ENCODE measurements around the gene INPP5B.
"Not testable (repeated sequence)": the region's sequence is repeated elsewhere in the genome, so short reads cannot be mapped to it uniquely, and the experiment has no call there.

The INPP5B gene

GRCh38 chr1:37946703-37947360 lies at the start of gene INPP5B:
Gene INPP5B (minus strand): TSS chr1:37947053. CDS start chr1:37946308, 745 bp downstream.
- H3K36me3 ChIP-seq (ENCODE audit: control insufficient read depth in 1 of 2, insufficient read depth in 2 of 2, low read length in 2 of 2): peaks cover 0 to 10% of the 10 kb centered on the region in 2 donors
- peak within 1 kb of the TSS; percentile 80 to 87 for H3K9ac ChIP-seq (ENCODE audit: low read depth in 1 of 2, low read length in 2 of 2)
- no peaks in the 10 kb centered on the region for H3K9me3 ChIP-seq (ENCODE audit: control insufficient read depth in 1 of 2, low read length in 2 of 2)
- peak within 1 kb of the TSS; percentile 61 for H3K27ac ChIP-seq (ENCODE audit: low read depth, low read length)
- peak within 1 kb of the TSS; percentile 92 to 95 for H3K4me3 ChIP-seq (ENCODE audit: low read depth in 1 of 2, low read length in 2 of 2)
- no peaks in the 10 kb centered on the region for H3K27me3 ChIP-seq (ENCODE audit: control insufficient read depth in 1 of 2, insufficient read depth in 2 of 2, low read length in 2 of 2)
- H3K4me1 ChIP-seq (ENCODE audit: control insufficient read depth in 1 of 2, insufficient read depth in 2 of 2, low read length in 2 of 2): peaks cover 13% of the 10 kb centered on the region in 2 donors

DNA sequence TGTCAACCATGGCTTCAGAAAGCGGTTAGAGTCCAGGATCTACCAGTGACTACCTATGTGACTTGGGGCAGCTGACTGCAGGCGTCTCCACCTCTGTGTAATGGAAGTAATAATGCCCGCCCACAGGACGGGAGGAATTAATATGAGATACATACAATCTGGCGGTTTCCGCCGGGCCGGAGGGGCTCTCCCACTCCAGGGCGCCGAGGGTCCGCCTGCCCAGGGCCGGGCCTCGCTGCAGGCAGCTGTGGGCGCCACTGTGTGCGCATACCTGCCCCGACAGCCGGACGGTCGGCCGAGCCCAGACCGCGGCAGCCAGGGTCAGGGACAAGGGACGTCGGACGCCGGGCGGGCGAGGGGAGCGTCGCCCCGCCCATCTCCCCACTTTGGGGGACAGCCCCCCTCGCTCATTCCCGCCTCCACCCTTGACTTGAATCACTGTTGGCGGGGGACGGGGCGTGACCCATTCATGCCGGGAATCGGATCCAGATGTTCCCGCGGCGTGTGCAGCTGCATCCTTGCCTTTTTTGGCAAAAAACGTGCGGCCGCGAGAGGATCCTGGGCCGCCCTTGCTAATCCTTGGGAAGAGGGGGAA lies 49.0 kb upstream of the INPP5B start:
- Histone ChIP-seq H3K9ac (ENCODE audit: low read depth in 1 of 2, low read length in 2 of 2) (peak overlapping the region; percentile 40 to 43), H3K9me3 (ENCODE audit: control insufficient read depth in 1 of 2, low read length in 2 of 2) (no peaks in the 10 kb centered on the region), H3K4me1 (ENCODE audit: control insufficient read depth in 1 of 2, insufficient read depth in 2 of 2, low read length in 2 of 2) (peaks cover 33 to 44% of the 10 kb centered on the region in 2 donors), H3K36me3 (ENCODE audit: control insufficient read depth in 1 of 2, insufficient read depth in 2 of 2, low read length in 2 of 2) (peaks cover 5 to 10% of the 10 kb centered on the region in 2 donors), H3K27me3 (ENCODE audit: control insufficient read depth in 1 of 2, insufficient read depth in 2 of 2, low read length in 2 of 2) (no peaks in the 10 kb centered on the region), H3K27ac (ENCODE audit: low read depth, low read length) (peak overlapping the region; percentile 68), H3K4me3 (ENCODE audit: low read depth in 1 of 2, low read length in 2 of 2) (peak overlapping the region; percentile 61 to 64)

- peak overlapping the region in 1 of 2 donors; percentile 40 for H3K9ac ChIP-seq (ENCODE audit: low read depth in 1 of 2, low read length in 2 of 2)
- H3K27ac ChIP-seq (ENCODE audit: low read depth, low read length): no peak overlapping the region
- H3K4me3 ChIP-seq (ENCODE audit: low read depth in 1 of 2, low read length in 2 of 2): peak overlapping the region; percentile 53 to 64
- peaks cover 5 to 10% of the 10 kb centered on the region in 2 donors for H3K36me3 ChIP-seq (ENCODE audit: control insufficient read depth in 1 of 2, insufficient read depth in 2 of 2, low read length in 2 of 2)
- peaks cover 26 to 38% of the 10 kb centered on the region in 2 donors for H3K4me1 ChIP-seq (ENCODE audit: control insufficient read depth in 1 of 2, insufficient read depth in 2 of 2, low read length in 2 of 2)
- no peaks in the 10 kb centered on the region for H3K9me3 ChIP-seq (ENCODE audit: control insufficient read depth in 1 of 2, low read length in 2 of 2)
- no peaks in the 10 kb centered on the region for H3K27me3 ChIP-seq (ENCODE audit: control insufficient read depth in 1 of 2, insufficient read depth in 2 of 2, low read length in 2 of 2)
Measured at GRCh38 chr1:37994886-37995566, 48.2 kb upstream of the INPP5B start.

GRCh38 chr1:37989361-37989930 lies 42.6 kb upstream of the INPP5B start:
- no peaks in the 10 kb centered on the region for H3K9me3 ChIP-seq (ENCODE audit: control insufficient read depth in 1 of 2, low read length in 2 of 2)
- H3K27me3 ChIP-seq (ENCODE audit: control insufficient read depth in 1 of 2, insufficient read depth in 2 of 2, low read length in 2 of 2): no peaks in the 10 kb centered on the region
- H3K4me3 ChIP-seq (ENCODE audit: low read depth in 1 of 2, low read length in 2 of 2): peak overlapping the region; percentile 95 to 100
- peaks cover 0 to 8% of the 10 kb centered on the region in 2 donors for H3K4me1 ChIP-seq (ENCODE audit: control insufficient read depth in 1 of 2, insufficient read depth in 2 of 2, low read length in 2 of 2)
- H3K36me3 ChIP-seq (ENCODE audit: control insufficient read depth in 1 of 2, insufficient read depth in 2 of 2, low read length in 2 of 2): peaks cover 11 to 32% of the 10 kb centered on the region in 2 donors
- peak overlapping the region; percentile 51 for H3K27ac ChIP-seq (ENCODE audit: low read depth, low read length)
- H3K9ac ChIP-seq (ENCODE audit: low read depth in 1 of 2, low read length in 2 of 2): peak overlapping the region; percentile 69 to 74

DNA sequence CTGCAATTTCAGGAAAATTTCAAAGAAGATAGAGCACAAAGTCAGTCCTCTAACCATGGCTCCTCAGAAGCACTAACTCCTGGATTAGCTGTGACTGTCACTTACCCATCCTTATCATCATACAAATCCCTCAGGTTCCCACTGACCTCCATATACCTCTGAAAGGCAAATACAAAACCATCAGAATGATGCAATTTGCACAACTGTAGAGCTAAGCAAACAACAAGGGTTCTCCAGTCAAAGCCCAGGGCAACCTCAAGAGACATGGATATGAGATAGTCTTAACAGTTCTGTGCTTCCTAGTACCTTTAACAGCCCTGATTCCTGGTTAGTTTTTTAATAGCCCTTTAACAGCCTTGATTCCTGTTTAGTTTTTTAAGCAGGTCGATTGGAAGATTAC lies 40.8 kb upstream of the INPP5B start:
- no peak overlapping the region for H3K4me3 ChIP-seq (ENCODE audit: low read depth in 1 of 2, low read length in 2 of 2)
- no peak overlapping the region for H3K9ac ChIP-seq (ENCODE audit: low read depth in 1 of 2, low read length in 2 of 2)
- peaks cover 11 to 46% of the 10 kb centered on the region in 2 donors for H3K36me3 ChIP-seq (ENCODE audit: control insufficient read depth in 1 of 2, insufficient read depth in 2 of 2, low read length in 2 of 2)
- no peaks in the 10 kb centered on the region for H3K27me3 ChIP-seq (ENCODE audit: control insufficient read depth in 1 of 2, insufficient read depth in 2 of 2, low read length in 2 of 2)
- H3K4me1 ChIP-seq (ENCODE audit: control insufficient read depth in 1 of 2, insufficient read depth in 2 of 2, low read length in 2 of 2): peaks cover 0 to 8% of the 10 kb centered on the region in 2 donors
- H3K9me3 ChIP-seq (ENCODE audit: control insufficient read depth in 1 of 2, low read length in 2 of 2): no peaks in the 10 kb centered on the region
- no peak overlapping the region for H3K27ac ChIP-seq (ENCODE audit: low read depth, low read length)

DNA sequence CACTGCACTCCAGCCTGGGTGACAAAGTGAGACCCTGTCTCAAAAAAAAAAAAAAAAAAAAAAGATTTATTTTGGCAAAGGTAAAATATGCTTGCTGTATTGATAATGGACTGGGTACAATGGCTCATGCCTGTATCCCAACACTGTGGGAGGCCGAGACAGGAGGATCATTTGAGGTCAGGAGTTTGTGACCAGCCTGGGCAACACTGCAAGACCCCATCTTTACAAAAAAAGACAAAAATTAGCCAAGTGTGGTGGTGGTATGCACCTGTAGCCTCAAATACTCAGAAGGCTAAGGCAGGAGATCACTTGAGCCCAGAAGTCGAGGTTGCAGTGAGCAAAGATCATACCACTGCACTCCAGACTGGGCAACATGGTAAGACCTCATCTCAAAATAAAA lies 36.7 kb upstream of the INPP5B start:
- Histone ChIP-seq H3K4me3 (ENCODE audit: low read depth in 1 of 2, low read length in 2 of 2) (no peak overlapping the region), H3K27me3 (ENCODE audit: control insufficient read depth in 1 of 2, insufficient read depth in 2 of 2, low read length in 2 of 2) (no peaks in the 10 kb centered on the region), H3K9ac (ENCODE audit: low read depth in 1 of 2, low read length in 2 of 2) (no peak overlapping the region), H3K4me1 (ENCODE audit: control insufficient read depth in 1 of 2, insufficient read depth in 2 of 2, low read length in 2 of 2) (peaks cover 0 to 4% of the 10 kb centered on the region in 2 donors), H3K36me3 (ENCODE audit: control insufficient read depth in 1 of 2, insufficient read depth in 2 of 2, low read length in 2 of 2) (peaks cover 33 to 86% of the 10 kb centered on the region in 2 donors), H3K9me3 (ENCODE audit: control insufficient read depth in 1 of 2, low read length in 2 of 2) (no peaks in the 10 kb centered on the region), H3K27ac (ENCODE audit: low read depth, low read length) (no peak overlapping the region)

DNA sequence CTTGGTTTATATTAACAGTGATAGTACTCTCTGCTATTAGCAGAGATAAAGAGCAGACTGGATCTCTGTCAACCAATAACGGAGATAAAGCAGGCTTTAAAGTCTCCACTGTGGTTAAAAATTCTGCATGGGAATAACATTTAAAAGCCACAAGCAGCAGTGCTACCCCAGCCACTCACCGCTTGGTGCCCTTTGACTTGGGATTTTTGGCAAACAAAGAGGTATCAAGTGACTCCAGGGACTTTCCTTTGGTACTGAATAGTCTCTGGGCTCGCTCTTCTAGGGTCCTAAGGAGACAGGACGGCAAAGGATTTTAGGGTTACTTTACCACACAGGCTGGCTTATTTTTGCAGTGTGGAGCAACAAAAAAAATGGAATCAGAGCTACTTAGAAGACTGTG lies 31.7 kb upstream of the INPP5B start:
- no peaks in the 10 kb centered on the region for H3K27me3 ChIP-seq (ENCODE audit: control insufficient read depth in 1 of 2, insufficient read depth in 2 of 2, low read length in 2 of 2)
- no peaks in the 10 kb centered on the region for H3K9me3 ChIP-seq (ENCODE audit: control insufficient read depth in 1 of 2, low read length in 2 of 2)
- H3K36me3 ChIP-seq (ENCODE audit: control insufficient read depth in 1 of 2, insufficient read depth in 2 of 2, low read length in 2 of 2): peaks cover 34 to 83% of the 10 kb centered on the region in 2 donors
- H3K4me3 ChIP-seq (ENCODE audit: low read depth in 1 of 2, low read length in 2 of 2): no peak overlapping the region
- no peak overlapping the region for H3K27ac ChIP-seq (ENCODE audit: low read depth, low read length)
- no peak overlapping the region for H3K9ac ChIP-seq (ENCODE audit: low read depth in 1 of 2, low read length in 2 of 2)
- H3K4me1 ChIP-seq (ENCODE audit: control insufficient read depth in 1 of 2, insufficient read depth in 2 of 2, low read length in 2 of 2): no peaks in the 10 kb centered on the region

GRCh38 chr1:37975083-37975482 lies 28.2 kb upstream of the INPP5B start:
- not testable (repeated sequence) for H3K4me1 ChIP-seq (ENCODE audit: control insufficient read depth in 1 of 2, insufficient read depth in 2 of 2, low read length in 2 of 2); H3K9me3 ChIP-seq (ENCODE audit: control insufficient read depth in 1 of 2, low read length in 2 of 2); H3K27ac ChIP-seq (ENCODE audit: low read depth, low read length); H3K4me3 ChIP-seq (ENCODE audit: low read depth in 1 of 2, low read length in 2 of 2); H3K27me3 ChIP-seq (ENCODE audit: control insufficient read depth in 1 of 2, insufficient read depth in 2 of 2, low read length in 2 of 2); H3K9ac ChIP-seq (ENCODE audit: low read depth in 1 of 2, low read length in 2 of 2)
- H3K36me3 ChIP-seq (ENCODE audit: control insufficient read depth in 1 of 2, insufficient read depth in 2 of 2, low read length in 2 of 2): peaks cover 22 to 56% of the 10 kb centered on the region in 2 donors

DNA sequence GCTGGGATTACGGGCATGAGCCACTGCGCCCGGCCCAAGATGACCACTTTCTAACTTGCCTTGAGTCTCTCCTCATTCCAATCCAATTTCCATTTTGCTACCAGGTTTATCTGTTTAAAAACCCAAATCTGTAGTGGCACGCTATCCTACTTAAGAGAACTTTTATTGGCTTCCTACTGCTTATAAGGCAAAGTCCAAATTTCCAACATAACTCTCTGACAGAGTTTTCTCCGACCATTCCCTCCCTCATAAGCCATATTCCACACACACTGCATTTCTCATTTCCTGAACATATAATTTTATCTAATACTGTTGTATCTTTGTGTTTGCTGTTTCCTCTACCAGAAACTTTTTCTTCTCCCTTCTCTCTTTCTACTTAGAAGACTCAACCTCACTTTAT lies 27.7 kb upstream of the INPP5B start:
- H3K4me3 ChIP-seq (ENCODE audit: low read depth in 1 of 2, low read length in 2 of 2): no peak overlapping the region
- H3K9me3 ChIP-seq (ENCODE audit: control insufficient read depth in 1 of 2, low read length in 2 of 2): no peaks in the 10 kb centered on the region
- H3K36me3 ChIP-seq (ENCODE audit: control insufficient read depth in 1 of 2, insufficient read depth in 2 of 2, low read length in 2 of 2): peaks cover 22 to 56% of the 10 kb centered on the region in 2 donors
- no peak overlapping the region for H3K9ac ChIP-seq (ENCODE audit: low read depth in 1 of 2, low read length in 2 of 2)
- no peak overlapping the region for H3K27ac ChIP-seq (ENCODE audit: low read depth, low read length)
- no peaks in the 10 kb centered on the region for H3K4me1 ChIP-seq (ENCODE audit: control insufficient read depth in 1 of 2, insufficient read depth in 2 of 2, low read length in 2 of 2)
- no peaks in the 10 kb centered on the region for H3K27me3 ChIP-seq (ENCODE audit: control insufficient read depth in 1 of 2, insufficient read depth in 2 of 2, low read length in 2 of 2)

GRCh38 chr1:37973684-37974083 lies 26.8 kb upstream of the INPP5B start:
- H3K4me3 ChIP-seq (ENCODE audit: low read depth in 1 of 2, low read length in 2 of 2); H3K4me1 ChIP-seq (ENCODE audit: control insufficient read depth in 1 of 2, insufficient read depth in 2 of 2, low read length in 2 of 2); H3K9me3 ChIP-seq (ENCODE audit: control insufficient read depth in 1 of 2, low read length in 2 of 2); H3K27ac ChIP-seq (ENCODE audit: low read depth, low read length); H3K27me3 ChIP-seq (ENCODE audit: control insufficient read depth in 1 of 2, insufficient read depth in 2 of 2, low read length in 2 of 2); H3K9ac ChIP-seq (ENCODE audit: low read depth in 1 of 2, low read length in 2 of 2): not testable (repeated sequence)
- H3K36me3 ChIP-seq (ENCODE audit: control insufficient read depth in 1 of 2, insufficient read depth in 2 of 2, low read length in 2 of 2): peaks cover 14 to 56% of the 10 kb centered on the region in 2 donors
